ENCODE data around the gene RBMS1.

- no peak for TF ChIP-seq CTCF (IDR thresholded peaks at IDR 0.05)
- no peak for TF ChIP-seq EP300 (IDR thresholded peaks at IDR 0.05)
- no peak for TF ChIP-seq POLR2A (IDR thresholded peaks at IDR 0.05)
Observed at GRCh38 chr2:160286551-160286950, 207.1 kb downstream of the RBMS1 start.

All from tibial nerve (tissue), 4 donors.